ENCODE results near the gene MOK. TPM values are rescaled to one million over a fixed set of nuclear protein-coding genes. Genes with fewer than 3 reads are reported as not detected.

The MOK gene
- total RNA-seq, result 5.9 and 6.9 TPM in 2 replicates

GRCh38 chr14:102304611-102305506 lies at the start of gene MOK:
Gene MOK (minus strand): TSS chr14:102305164. CDS start chr14:102304968, 196 bp downstream.

GRCh38 chr14:102319351-102320032 lies 14.5 kb upstream of the MOK start, which contains the start of gene ZNF839:
Gene ZNF839 (plus strand): TSS chr14:102319746. CDS start chr14:102319766, 20 bp downstream.

Other genes starting within 250 kb of the MOK start
- gene HSP90AA1, start 218.1 kb downstream of the MOK start, total RNA-seq, result 343 and 375 TPM in 2 replicates
- gene WDR20, start 165.3 kb downstream of the MOK start, total RNA-seq, result 11.4 and 22.0 TPM in 2 replicates
- 5.9 and 7.9 TPM in 2 replicates for gene ZNF839, start 14.6 kb upstream of the MOK start, total RNA-seq
- 41.0 and 41.1 TPM in 2 replicates for gene CINP, start 57.7 kb upstream of the MOK start, total RNA-seq
- gene TECPR2, start 57.8 kb upstream of the MOK start, total RNA-seq, result 8.9 and 11.1 TPM in 2 replicates
- 15.9 and 16.4 TPM in 2 replicates for gene ANKRD9, start 204.6 kb upstream of the MOK start, total RNA-seq